Stimulated activated CD4-positive, alpha-beta T cell treated with anti-CD3 and anti-CD28 coated beads, Interleukin-15, amount 100 ng/mL, for 24 hours (primary cell): ENCODE results near the gene KAT7.

Experiments used
- DNase-seq: peaks from one replicate; pipeline ENCODE4 v3.0.0-alpha.2; 2020

The KAT7 gene

DNA sequence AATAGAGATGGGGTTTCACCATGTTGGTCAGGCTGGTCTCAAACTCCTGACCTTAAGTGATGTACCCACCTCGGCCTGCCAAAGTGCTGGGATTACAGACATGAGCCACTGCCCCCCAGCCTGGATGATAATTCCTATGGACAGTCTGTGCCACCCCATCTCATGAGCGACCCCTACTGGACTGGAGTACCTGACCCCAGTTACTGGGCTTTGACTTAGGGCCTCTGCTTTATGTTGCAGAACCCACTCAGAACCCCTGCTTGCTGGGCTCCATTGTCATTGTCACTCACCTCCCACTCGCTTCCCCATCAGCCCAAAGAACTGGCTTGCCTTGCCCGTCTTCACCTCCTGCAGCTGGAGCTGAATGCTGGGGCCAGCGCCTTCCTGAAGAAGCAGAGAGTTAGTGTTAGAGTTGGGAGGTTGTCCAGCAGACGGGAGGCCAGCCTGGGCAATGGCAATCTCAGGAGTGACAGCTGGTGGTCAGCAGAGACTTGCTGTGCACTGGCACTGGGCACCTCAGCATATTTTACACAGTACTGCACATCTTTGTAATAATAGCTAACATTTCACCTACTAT is 55.4 kb downstream of the KAT7 start:
- peak; percentile 36 for DNase-seq

DNA sequence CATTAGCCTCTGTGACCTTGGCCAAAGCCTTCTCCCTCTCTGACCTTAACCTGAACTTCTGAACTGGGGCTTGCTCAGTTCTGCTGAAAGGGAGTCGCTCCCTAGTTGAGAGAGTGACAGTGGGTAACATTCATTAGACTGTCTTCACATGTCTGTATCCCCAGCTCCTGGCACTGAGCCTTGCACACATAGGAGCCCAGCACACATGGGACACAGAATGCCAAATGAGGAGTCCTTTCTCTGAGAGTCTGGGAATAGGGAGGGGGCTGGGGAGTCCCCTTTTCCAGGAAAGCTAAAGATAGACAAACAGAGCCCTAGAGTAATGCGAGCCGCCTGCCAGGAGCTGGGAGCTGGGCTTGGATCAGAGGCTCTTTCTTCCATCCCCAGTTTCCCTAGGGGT is 56.8 kb downstream of the KAT7 start:
- no peak for DNase-seq

DNA sequence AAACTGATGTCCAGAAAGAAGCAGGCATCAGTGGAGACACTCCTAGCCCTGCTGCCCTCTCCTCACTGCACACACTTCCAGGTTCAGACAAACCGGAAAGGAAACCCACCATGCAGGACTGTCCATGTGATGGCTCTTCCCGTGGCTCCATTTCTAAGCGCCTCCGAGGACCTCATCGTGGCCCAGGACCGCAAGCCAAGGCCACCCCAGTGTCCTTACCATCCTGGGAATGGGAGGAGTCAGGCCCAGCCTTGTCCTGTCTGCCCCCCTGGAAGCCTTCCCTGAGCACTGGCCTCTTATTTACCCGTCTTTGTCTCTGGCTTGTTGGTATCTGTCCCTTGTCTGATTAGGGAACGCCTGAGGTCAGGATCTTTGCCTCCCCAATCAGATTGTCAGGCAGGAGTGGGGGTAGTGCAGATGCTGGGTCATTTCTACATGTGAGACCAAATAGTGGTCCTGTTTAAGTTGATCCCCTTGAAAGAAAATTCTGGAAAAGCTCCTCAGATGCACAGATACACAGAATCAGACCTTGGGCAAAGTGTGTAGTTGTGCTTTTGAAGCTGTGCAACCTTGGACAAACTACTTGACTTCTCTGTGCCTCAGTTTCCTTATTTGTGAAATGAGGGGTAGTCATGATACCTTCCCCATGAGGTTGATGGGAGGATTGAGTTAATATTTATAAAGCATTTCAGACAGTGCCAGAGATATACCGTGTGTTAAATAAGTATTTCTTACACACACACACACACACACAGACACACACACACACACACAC is 58.6 kb downstream of the KAT7 start:
- DNase-seq = no peak

DNA sequence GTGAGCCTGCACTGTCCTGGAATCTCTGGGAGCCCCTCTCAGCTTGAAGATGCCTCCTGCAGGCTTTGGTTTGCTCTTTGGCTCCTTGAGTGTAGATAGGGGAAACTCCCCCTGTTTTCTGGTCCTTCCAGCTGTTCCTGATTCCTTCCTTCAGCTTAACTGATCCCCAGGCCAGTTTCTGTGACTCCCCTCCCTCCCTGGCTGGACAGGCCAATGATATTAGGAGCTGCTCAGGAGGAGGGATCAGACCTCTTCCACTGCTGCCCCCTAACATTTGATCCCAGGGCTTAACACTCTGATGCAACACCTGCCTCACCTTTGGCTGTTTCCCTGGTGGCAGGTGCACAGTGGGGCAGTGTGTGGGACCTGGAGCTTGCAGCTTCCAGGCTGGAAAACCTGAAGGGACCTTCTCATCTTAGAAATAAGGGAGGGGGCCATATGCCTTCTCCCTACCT is 59.6 kb downstream of the KAT7 start, which contains the start of gene TAC4:
TAC4 (minus strand) TSS at position 51 of the 455 bp plus-strand sequence. CDS start 52 bp downstream, outside the sequence.
- no peak for DNase-seq

DNA sequence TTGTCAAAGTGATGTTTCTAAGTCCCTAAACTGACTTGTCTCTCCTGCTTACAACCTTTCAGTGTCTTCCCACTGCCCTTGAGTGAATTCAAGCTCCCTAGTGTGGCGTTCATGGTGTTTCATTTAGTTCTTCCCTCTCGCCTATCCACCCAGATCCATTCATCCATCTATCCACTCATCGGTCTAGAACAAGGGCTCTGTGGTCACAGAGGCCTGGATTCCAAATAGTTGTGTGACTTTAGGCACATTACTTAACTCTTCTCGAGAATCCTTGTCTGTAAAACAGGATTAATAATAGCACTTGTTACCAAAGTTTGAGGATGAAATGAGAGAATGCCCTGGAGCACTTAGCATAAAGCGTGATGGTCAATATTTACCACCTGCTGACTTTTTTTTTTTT is 60.3 kb downstream of the KAT7 start:
- no peak for DNase-seq

DNA sequence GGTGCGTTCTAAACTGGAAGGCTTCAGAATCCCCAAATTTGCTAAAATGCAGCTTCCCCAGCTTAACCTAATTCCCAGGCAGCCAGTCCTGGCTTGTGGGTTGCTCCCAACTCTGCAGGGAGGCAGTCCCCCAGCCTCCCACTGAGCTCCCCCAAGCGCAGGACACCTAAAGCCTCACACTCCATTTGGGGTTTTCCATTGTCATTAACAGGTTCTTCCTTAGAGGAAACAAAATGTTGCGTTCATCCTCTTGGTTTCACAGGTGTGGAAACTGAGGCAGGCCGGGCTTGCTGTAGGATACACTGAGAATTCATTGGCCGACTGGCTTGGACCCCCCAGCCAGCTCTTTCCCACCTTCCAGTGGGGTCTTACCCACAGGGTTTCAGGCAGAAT is 61.7 kb downstream of the KAT7 start:
- DNase-seq = no peak

DNA sequence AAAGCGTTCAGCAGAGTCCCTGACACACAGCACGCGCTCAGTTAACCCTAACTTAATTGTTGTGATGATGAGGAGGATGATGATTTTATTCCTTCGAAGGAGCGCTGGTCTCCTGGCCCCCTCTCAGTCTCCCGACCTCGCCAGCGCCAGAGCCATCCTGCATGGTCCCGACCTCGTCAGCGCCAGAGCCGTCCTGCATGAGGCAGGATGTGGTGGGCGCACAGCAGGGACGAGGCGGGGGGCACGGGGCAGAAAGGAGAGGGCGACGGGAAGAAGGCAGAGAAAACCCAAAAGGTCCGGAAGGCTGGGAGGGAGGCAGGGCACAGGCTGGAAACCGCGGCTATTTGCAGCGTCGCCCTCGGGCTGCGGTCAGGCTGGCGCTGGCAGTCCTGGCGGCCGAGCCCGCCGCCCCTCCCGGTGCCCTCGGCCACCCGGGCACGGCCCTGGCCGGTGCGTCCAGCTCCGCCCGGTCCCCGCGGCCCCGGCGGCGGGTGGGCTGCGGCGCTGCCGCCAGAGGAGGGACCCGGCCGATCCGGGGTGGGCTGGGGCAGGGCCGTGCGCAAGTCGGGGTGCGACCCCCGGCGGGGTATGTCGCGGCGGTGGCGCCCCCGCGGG is 62.4 kb downstream of the KAT7 start:
- DNase-seq = peak; percentile 22

DNA sequence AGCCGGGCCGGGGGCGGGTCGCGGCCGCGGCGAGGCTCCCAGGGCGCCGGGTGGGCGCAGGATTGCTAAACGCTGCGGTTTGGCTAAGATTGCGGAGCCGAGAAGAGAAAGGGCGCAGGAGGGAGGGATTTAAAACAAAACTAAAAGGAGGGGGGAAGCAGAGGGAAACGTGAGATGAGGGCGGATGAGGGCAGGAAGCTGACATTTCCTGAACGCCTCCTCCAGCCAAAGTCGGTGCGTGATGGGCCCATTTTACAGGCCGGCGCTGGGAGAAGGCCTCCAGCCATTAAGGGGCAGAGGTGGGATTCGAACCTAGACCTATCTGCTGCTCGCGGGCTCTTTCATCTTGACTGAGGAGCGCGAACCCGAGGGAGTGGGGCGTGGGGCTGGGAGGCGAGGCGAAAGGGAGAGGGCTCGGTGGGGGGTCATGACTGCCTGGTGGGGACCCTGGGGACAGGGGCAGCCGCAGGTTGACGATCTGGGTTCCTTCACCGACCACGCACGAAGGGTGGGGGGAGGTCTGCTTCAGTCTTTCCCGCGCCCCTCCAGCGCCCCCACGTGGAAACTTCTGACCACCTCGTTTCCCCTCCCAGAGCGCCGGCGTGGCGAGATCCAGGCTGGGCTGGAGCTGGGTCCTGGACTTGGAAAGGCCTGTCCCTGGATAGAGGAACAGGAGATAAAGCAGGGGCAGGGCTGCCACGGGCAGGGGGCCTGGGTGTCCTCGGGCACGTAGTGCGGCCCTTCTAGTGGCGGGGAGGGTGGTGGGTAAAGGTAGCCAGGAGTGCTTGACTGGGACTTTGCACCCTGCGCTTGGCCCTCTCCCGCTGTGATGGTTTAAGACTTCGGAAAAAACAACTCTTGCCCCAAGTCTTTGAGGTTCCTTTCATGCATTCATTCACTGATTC is 63.2 kb downstream of the KAT7 start:
- peak; percentile 79 for DNase-seq

DNA sequence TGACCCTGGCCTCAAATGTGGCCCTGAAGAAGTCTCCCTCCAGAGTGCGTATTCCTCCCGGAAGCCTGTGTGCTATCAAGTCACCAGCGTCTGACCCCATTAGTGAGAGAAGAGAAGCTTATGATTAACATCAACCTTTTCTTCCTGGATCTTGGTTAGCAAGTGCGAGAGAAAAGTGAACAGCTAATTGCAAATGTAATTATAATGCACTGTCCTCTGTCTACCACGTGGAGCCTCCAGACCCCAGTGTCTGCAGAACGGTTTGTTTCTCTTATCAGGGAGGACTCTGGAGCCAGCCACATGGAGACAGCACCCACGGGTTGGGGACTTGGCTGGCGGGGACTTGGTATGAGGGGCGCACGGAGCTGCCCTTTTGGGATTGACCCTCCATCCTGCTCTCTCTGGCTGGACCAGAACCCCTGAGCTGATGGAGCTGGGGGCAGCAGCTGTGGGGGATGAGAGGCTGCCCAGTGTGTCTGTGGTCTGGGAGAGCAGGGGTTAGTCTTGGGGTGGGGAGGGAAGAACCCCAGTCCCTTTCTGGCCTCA is 65.1 kb downstream of the KAT7 start:
- no peak for DNase-seq

DNA sequence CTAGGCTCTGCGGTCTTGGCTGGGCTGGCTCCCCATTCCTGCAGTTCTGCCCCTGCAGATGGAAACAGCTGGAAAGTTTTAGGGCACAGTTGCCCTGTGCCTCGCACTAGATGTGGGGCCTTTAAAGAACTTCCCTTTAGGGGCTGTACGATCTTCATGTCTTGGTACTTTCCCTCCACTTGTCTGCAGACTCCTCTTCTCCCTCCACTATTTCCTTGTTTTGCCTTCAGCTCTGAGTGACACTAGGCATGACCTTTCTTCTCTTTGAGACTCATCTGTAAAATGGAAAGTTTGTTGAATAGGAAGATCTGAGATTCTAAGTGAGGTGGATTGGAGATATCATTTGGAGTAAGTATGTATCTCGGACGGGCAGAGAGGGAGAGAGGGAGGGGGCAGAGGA is 65.6 kb downstream of the KAT7 start:
- DNase-seq = no peak

DNA sequence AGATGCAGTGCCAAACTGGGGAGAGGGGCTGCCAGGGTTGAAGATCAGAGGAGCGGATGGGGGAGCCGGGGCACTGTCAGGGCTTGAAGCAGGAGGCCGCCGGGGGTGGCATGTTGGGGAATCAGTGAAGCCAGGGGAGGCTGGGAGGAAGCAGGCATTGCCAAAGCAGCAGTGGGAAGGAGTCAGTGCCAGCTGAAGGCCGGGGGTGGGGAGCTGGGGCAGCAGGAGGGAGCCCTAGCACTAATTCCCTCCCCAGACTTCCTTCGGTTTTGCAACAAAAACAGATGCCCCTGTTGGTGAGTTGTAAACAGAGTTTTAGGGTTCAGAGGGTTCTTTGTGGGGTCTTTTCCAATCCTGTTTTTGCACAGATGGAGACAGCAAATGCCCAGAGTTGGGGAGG is 70.3 kb downstream of the KAT7 start:
- DNase-seq = no peak

DNA sequence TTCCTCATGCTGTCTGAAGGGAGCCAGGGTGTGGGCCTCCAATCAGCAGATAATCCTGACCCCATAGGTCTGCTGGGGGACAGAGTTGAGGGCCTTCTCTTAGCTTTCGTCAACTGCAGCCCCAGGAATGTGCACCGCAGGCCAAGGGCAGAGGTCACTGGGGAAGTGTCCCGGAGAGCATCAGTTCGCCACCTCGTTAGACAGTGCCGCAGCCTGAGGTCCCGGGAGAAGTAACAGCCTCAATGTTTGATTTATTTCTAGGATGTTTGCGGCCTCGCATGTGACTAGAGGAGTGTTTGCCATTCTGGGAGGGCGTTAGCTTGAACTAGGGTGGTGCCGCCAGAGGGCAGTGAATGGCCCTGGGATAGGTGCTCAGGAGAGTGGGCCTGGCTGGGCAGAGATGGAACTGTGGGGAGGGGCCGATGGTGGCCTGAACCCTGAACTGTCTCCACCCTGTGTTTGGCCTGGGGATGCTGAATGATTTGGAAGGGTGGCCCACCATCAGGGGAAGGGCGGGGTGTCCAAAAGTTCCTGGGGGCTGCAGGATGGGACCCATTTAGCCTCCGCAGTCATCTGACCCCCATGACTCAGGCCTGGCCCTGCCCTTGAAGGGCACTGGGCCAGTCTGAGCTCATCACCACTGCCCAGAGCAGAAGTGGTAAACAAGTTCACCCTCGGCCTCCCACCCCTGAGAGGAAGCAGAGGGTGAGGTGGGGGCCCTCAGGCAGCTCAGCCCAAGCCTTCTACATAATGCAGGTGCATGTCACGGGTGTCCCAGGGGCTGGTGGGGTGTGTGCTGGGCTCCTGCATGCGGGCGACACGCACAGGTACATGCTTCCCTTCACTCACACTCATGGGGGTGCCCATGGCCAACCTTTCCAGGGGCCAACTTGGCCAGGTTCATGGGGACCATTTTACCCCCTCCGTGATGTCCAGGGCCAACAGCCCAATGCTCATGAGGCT is 71.8 kb downstream of the KAT7 start:
- no peak for DNase-seq

DNA sequence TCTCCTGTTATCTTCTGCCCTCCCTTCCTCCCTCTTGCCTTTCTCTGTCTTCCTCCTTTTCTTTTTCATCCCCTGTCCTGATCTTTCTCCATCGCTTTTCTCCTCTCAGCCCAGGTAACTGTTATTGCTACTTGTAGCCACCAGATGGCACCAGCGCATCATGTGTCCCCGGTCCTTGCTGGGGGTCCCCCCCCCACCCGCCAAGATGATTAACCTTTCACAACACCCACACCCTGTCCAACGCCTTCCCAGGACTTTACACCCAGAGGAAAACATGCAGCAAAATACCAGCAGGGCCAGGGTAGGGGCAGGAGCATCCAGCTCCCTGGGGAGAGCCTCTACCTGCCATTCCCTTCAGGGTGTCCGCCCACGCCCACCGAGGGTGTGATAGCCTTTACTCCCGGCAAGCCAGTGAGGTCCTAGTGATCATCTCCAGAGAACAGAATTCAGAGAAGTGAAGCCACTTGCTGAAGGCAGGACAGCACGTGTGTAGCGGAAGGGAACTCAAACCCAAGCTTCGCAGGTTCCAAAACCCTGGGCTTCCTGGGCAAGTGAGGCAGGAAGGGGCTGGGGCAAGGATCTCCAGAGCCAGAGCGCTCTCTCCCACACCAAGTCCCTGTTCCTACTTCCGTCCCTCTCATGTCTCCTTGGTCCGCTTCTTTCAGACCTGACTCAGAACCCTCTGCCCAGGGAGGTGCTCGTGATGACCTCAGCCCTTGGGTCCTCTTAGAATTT is 72.8 kb downstream of the KAT7 start:
- peak; percentile 70 for DNase-seq

DNA sequence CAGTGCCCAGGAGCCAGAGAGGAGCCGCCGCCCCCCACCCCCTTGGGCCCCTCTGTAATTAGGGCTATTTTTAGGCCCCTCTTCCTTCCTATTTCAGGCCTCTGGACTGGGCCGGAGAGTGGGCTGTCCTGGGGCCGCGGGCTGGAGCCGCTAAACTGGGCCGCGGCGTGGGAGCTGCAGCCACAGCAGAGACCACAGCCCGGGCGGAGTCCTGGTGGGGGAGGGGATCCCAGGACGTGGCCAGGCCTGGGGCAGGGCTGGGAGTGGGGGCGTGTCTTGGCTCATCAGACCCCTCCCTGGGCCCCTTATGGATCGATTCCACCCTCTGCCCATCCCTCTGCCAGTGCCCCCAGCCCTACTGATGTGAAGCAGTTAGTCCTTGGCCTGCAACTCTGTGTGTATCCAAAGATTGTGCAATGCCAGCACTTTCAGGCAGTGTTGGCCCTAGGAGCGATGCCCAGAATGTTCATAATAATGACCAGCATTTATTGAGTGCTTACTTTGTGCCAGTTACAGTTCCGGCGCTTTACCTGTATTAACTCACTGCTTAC is 74.4 kb downstream of the KAT7 start:
- DNase-seq = no peak

DNA sequence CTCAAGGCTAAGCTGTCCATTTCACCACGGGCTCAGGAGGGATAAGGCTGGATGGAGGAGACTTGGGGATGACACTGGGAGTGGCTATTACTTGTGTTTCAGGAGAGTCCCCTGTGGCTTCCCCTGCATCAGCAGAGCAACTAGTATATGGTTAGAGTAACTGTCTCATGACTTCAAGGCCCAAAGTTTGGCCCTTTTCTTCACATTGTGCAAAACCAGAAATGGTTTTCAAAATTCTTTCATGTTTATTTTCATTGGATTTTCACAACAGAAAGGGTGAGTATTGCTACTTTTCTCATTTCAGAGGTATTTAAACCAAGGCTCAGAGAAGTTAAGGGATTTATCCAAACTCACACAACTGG is 77.5 kb downstream of the KAT7 start:
- no peak for DNase-seq

DNA sequence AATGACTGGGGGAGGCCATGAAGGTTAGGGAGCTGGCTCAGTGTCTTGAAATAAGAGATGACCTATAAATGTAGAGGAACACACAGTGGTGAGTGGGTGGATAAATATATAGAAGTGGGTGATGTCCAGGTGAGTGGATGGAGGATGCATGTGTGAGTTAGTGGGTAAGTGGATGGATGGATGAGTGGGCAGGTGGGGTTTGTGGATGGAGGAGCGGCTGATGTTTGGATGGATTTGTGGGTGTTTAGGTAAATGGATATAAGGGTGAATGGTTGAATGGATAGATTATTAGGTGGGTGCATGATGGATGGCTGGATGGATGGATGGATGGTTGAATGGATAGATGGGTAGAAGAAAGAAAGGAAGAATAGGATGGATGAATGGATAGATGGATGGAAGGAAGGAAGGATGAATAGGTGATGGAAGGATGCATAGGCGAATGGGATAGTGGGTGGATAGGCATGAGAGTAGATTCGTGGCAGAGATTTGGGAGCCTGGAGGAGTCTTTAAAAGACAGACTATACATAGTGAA is 78.5 kb downstream of the KAT7 start:
- DNase-seq = no peak

DNA sequence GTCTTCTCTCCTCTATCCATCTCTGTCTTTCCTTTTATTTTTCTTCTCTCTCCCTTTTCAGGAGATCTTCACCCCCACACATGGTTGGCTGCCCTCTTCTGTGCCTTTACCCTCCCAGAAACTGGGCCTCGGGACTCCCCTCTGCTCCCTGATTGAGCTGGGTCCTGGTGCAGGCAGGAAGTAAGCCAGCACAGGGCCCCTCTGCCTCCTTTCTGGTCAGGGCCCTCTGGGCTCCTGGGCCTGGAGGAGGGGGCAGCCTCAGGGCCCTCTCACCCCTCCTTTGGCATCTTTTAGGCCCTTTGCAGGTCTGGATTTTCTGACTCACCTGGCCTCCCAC is 80.5 kb downstream of the KAT7 start:
- no peak for DNase-seq

DNA sequence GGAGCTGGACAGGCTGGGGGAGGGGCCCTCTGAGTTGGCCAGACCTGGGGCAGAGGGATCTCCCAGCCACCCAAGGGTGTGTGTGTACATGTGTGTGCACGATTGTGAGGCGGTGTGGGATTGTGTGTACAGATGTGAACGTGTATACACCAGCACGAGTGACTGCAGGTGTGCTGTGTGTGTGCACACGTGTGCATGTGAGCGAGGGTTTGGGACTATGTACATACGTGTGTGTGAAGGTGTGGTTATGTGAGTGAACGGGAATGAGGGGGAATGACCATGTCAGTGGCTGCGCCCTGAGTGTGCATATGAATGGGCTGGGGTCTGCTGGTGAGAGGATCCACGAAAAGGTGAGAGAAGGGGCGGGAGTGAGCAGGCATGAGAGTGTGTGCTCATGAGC is 81.8 kb downstream of the KAT7 start:
- no peak for DNase-seq

DNA sequence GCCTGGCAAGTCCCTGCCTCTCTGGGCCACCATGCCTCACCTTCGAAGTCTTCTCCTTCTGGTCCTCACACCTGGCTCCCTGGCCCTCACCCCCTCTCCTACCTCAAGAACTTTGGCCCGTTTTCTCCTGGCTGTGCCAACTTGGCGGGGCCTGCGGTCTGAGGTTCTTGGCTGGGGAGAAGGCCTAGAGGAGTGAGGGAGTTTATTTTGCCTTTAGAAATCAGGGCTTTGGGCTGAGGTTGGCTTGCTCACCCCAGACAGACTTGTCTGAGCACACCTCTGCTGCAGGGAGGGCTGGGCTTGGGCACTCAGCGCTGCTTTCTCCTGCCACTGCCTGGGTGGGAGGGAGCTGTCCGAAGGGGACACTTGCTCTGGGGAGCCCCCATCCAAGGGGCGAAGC is 82.7 kb downstream of the KAT7 start:
- DNase-seq = no peak

DNA sequence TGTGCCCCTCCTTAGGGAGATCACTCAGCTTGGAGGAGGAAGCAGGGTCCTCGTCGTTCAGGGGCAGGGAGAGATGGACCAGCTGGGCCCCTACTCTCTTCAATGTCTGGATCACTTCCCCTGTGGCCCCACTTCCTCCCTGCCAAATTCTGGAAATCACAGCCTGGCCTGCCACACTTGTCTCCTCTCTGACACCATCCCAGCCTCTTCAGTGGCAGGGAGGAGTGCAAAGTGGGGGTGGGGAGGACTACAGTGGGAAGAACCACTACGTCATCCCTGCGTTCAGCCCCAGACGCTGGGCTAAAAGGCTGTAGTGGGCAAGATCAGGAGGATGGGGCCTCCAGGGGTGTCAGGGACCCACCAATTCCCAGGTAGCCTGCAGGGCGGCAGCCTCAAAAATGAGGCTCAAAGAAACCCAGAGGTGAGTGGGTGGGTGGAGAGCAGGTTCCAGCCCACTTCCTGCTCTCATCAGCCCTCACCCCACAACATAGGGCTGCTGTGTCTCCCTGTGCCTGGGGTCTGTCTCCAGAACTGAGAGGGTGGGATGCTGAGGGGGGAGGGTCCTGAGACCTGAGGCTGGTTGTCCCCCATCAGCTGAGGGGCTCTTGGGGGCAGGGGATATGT is 84.4 kb downstream of the KAT7 start:
- DNase-seq = peak; percentile 29
